Left renal pelvis (tissue), 4 donors: ENCODE measurements around the gene GTPBP6. TPM values are rescaled to one million over a fixed set of nuclear protein-coding genes. Genes with fewer than 3 reads are reported as not detected.
"Not testable (repeated sequence)": the region's sequence is repeated elsewhere in the genome, so short reads cannot be mapped to it uniquely, and the experiment has no call there.

Source experiments
- DNase-seq, 4 donors: peaks; one replicate each; pipeline ENCODE4 v3.0.0-alpha.2; 2013; ENCODE audit warnings: low read depth in 4 of 4, low spot score in 3 of 4
- polyA plus RNA-seq, 4 donors: library from polyadenylated mRNA; unstranded; fragments of 120-200 nt; gene quantifications; one replicate each; pipeline ENCODE4 v1.2.1, GENCODE V29; 2013; ENCODE audit not compliant: insufficient read length in 4 of 4

GTPBP6 gene
- polyA plus RNA-seq, 4 donors: 34.7 to 68.3 (median 42.6) TPM

DNA sequence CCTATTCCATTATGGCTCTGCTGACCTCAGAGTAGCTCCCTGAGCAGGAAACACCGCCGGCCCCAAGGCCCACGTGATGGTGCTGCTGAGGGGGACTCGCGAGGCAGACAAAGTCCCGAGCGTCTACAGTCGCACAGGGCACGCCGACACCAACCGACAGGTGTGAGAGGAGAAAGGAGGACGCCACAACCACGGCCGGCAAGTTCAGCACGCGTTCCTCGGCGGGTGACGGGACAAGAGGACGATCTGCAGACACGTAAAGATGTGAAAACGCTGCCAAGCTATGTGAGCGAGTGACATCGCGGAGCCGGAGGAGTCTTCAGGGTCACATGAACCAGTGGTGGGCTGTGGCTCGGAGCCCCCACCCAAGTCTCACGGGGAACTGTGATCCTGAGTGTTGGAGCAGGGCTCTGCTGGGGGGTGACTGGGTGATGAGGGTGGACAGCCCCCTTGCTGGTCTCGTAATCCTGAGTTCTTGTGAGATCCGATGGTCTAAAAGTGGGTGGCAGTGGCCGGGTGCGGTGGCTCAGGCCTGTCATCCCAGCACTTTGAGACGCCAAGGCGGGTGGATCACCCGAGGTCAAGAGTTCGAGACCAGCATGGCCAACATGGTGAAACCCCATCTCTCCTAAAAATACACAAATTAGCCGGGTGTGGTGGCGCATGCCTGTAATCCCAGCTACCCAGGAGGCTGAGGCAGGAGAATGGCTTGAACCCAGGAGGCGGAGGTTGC lies 34.2 kb upstream of the GTPBP6 start:
- no peak for DNase-seq

DNA sequence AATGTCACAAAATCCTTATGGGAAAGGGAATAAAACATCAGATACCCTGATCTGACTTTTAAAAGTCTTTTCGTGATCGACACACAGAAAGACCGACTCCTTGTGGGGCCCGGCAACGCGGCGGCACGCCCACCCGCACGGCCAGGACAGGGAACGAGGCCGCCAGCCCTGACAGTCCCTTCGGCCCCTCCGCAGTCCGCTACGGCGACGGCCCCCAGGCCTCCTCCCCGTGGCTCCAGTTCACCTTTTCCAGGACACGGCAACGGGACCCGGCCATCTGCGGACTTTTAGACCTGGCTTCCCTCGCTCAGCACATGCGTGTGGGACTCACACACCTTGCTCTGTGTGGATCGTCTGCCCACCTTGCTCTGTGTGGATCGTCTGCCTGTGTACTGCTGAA lies 33.6 kb upstream of the GTPBP6 start:
- no peak for DNase-seq

DNA sequence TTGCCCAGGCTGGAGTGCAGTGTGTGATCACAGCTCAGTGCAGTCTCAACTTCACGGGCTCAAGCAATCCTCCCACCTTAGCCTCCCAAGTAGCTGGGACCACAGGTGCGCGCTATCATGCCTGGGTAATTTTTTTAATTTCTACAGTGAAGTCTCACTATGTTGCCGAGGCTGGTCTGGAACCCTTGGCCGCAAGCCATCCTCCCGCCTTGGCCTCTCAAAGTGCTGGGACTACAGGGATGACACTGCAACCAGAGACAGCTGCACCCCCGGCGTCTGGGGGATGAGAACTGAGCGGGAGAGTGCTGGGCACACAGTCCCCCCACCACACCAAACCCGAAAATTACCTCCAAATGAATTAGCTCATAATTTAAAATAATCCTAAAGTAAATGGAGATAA lies 33.1 kb upstream of the GTPBP6 start:
- no peak for DNase-seq

DNA sequence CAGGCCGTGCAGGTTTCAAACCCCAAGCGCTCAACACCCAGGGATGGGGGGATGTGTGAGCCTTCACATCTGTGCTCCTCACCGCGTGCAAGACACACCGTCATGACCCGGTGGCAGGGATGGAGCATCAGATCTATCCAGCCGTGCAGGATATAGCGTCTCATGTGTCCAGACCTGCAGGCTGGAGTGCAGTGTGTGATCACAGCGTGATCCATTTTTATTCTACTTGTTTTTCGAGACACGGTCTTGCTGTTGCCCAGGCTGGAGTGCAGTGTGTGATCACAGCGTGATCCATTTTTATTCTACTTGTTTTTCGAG lies 32.7 kb upstream of the GTPBP6 start:
- not testable (repeated sequence) for DNase-seq

DNA sequence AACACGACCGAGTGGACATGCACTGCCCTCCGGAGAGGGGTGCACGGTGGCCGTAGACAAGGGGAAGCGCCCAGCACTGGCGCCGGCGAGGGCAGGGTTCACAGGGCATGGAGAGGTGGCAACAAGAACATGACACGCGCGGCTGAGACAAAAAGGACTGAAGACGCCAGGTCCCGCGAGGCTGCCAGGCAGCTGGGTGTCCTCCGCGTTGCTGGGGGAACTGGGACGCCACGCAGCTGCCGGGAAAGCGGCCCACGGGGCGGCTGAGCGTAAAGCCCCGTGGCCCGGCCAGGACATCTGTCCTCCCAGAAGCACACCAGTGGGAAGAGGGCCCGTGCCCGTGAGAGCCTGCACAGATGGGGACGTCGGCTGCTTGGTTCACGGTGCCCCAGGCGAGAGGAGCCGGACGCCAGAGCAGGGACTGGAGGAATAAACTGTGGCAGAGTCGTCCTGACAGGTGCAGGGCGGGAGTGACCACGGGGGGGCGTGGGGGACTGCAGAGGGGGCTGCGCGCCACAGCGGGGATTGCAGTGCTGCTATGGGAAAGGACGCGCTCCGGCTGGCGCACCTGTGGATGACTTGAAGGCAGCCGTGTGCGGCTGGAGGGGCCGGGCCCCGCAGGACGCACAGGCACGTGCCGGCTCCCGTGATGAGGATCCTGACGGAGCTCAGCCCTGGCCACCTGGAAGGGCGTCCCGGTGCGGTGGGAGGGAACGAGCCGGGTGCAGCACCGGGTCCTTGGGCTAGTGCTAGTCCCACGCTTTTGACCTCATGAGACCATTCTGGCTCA lies 32.1 kb upstream of the GTPBP6 start:
- no peak for DNase-seq

DNA sequence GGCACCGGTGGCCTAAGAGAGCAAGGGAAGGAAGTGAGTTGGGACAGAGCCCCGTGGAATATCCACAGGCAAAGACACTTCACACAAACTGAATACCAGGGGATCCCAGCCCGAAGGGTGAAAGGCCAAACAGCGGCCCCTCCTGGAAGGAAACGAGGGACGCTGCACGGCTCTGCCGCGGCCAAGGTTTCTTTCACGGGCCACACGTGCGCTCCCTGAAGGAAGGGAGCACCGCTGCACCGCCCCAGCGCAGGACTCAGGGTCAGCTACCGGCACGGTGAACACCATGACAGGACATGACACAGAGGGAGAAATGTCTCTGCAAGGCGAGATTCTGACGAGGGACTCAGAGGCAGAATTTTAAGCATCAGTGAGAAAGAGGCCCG lies 31.5 kb upstream of the GTPBP6 start:
- DNase-seq: no peak

DNA sequence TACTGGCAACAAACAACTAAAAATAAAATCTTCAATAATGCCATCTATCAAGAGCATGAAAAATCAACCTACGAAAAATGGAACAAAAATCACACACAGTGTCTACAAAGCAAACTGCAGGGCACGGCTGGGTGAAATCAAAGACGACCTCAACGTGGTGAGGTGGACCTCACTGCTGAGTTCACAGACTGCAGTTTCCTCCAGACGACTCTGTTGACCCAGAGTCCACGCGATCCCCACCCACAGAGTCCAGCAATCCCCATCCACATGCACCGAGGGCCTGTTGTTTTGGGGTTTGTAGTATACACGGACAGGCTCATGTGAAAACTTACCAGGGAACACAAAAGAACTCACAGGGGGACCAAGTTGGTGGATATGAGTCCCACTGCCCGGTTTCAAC lies 31.1 kb upstream of the GTPBP6 start:
- DNase-seq: no peak

DNA sequence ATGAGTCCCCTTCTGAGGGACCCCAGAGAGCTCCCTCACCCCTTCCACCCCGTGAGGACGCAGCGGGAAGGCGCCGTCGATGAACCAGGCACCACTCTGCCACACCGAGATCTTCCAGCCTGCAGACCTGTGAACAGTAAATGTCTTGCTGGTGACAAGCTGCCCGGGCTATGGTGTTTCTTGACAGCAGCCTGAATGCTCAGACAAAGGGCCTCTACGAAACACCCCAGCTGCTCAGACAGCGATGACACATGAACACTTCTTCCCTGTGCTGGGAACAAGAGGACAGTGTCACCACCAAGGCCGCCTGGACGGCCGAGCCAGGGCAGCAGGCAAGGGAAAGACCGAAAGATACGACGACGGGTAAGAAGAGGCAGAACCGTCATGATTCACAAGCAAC lies 30.6 kb upstream of the GTPBP6 start:
- DNase-seq: no peak

DNA sequence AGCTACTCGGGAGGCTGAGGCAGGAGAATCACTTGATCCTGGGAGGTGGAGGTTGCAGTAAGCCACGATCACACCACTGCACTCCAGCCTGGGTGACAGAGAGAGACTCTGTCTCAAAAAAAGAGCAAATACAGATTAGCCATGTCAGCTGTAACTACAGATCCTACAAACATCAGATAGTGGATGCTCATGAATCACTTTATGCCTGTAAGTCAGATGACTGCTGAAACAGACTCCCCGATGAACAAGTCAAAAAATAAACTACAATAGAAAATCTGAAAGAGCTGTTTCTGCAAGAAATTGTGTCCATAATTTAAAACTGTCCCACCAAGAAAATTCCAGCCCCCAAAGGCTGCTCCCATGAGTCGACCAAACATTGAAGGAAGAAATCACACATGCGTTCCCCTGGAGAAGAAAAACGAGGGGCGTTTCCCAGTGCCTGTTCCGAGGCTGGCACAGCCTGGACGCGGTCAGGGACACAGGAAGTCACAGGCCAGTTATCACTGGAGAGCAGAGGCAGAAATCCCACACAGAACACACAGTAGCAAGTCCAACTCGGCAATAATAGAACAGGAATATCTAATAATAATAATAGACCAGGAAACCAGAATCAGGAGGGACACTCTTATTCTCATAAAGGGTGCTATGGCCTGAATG lies 30.0 kb upstream of the GTPBP6 start:
- DNase-seq: no peak

DNA sequence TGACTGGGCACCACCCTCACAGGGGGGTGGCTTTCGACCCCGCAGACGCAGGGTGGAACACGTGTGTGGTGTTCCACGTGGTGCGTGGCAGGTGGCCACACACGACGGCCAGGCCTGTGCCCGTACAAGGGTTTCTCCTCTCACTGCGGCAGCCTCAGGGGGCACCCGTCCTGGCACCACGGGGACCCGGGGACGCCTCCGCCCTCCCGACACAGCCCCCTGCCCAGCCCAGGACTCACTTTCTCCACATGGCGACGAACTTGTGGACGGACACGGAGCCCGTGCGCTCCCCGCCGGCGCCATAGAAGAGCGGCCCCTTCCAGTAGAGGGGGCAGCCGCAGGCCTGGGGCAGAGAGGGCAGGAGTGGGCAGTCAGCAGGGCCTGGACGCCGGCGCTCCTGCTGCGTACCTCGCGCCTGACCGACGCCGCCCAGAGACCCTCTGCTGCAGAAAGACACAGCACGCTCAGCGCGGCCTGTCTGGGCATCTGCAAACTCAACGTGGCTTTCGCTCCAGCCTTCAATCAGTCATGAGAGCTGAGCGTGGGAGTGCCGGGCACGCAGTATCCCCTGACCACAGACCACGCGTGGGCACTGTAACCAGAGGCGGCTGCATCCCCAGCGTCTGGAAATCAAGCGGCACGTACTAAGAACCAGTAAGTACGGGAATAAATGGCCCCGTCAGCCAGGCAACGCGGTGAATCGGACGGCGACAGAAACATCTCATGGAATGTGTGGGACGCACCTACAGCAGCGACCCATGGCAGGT lies 28.9 kb upstream of the GTPBP6 start:
- no peak for DNase-seq

DNA sequence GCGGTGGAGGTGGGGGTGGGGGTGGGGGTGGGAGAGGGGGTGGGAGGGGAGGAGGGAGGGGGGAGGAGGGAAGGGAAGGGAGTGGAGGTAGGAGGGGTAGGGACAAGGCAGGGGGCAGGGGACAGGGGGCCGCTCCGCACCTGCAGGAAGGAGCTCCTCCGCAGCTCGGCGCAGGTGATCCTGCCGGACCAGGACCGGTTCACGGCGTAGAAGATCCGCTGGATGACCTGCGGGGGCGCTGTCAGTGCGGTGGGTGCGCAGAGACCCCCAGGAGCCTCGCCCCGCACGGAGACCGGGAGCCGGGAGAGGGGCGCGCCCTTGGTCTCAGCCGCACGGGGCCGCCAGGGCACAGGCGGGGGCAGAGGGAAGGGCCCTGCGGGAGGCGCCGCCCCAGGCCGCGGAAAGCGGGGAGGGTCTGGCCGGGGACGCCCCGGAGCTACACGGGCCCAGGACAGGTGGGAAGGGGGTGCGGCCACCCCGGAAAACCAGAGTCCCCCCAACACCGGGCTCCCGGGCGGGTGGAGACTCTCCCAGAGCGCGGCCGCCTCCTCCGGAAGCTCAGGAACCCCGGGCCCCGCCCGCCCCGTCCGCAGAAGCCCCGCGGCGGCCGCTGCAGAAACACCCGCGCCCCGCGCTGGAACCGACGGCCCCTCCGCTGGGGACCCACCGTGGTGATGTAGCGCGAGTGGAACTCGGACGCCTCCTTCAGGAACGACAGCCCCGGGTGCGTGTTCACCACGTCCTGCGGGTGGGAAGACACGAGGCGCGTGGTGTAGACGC lies 27.6 kb upstream of the GTPBP6 start:
- DNase-seq: no peak

DNA sequence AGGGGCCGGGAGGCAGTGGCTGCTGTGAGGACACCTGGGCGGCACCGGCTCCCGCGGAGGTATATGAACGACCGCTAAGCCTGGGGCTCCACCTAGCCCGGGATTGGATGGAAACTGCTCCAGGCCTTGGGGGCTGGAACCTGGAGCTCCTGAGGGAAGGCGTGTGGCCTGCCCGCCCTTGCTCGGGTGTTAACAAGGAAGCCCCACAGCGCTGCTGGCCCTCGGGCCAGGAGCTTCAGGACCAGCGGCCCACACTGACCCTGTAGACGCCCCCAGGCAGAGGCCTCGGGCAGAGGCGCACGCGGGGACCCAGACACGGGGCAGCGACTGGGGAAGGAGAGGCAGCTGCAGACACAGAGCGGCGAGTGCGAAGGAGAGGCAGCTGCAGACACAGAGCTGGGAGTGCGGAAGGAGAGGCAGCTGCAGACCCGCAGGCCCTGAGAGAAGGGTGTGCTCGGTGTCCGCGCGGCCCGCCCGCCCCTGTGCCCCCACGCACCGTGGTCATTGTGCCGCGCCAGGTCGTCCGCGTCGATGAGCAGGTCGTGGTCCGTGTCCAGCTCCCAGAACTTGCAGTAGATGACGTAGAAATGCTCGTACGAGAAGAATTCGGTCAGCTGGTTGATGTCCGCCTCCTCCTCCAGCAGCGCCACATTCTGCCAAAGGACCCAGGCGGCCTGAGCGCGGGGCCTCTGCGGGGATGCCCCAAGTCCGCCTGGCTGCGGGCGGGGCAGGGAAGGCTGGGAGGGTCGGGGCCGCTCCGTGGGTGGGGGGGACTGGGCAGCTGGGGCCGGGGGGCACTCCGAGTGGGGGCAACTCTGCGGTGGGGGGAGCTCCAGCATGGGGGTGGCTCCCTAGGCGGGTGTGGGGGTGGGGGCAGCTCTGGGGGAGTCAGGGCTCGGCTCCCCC lies 26.7 kb upstream of the GTPBP6 start:
- no peak for DNase-seq

DNA sequence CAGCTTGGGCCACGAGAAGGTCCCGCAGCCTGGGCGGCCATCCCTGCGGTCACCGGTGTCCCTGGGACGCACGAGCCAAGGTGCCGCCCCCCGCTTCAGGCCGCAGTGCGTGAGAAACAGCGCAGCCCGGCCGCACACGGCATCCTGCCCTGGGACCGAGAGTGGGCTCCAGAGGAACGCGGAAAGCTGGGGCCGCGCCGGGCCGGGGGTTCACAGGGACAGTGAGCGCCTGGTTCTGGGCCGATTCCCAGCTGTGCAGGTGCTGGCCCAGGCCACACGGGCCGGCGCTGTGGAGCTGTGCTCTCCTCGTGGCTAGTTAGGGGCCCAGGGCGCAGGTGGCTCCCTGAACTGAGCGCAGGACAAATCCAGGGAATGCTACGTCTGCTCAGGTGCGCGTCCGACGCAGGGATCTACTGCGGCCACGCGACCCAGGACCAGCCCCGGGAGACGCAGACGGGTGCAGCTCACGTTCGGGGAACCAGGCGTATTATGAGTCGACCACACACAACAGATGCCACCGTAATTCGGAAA lies 25.8 kb upstream of the GTPBP6 start:
- DNase-seq: no peak

DNA sequence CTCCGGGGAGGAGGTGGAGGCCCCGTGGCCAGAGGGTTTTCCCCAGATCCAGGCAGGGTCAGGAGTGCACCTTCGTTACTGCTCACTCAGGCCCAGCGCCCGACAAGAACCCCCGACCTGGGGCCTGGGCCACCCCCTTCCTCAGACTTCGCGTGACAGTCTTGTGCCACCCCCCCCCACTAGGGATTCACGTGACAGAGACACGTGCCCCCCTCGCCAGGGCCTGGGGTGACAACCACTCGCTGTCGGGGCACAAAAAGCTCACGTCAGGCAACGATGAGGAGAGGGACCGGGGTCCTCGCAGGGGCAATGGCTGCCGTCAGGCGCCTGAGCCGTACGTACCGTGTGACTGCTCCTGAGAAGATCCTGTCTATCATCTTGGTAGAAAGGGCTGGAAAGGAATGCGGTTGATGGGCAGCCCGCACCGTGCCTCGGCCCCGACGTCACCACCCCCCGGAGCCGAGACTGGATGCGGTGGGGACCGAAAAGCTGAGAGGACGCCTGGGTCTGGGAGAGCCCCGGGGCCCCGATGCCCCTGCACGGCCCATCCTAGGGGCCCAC lies 23.0 kb upstream of the GTPBP6 start:
- DNase-seq: no peak

DNA sequence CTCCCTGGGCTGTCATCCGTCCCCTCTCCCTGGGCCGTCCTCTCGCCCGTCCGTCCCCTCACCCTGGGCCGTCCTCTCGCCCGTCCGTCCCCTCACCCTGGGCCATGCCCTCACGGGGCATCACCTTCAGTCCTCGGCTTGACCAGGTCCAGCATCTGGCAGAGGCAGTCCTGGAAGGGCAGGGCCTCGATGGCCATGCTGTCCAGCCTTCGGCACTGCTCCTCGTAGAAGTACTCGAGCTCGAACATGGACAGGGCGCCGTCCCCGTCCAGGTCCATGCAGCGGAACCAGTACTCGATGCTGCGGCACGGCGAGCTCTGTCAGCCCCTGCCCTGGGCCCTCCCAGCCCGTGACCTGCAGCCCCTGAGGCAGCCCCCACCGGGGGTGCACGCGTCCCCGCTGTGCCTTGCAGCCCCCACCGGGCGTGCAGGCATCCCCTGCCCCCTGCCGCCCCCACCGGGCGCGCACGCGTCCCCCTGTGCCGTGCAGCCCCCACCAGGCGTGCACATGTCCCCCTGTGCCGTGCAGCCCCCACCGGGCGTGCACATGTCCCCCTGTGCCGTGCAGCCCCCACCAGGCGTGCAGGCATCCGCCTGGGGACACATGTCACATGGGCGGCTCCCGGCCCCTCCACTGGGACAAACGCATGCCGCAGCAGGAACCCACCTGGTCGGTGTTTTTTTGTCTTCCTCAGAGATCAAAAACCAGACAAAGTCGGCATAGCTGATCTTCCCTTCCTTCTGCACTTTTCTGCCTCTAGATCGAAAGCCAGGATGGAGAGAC lies 22.2 kb upstream of the GTPBP6 start:
- no peak for DNase-seq

DNA sequence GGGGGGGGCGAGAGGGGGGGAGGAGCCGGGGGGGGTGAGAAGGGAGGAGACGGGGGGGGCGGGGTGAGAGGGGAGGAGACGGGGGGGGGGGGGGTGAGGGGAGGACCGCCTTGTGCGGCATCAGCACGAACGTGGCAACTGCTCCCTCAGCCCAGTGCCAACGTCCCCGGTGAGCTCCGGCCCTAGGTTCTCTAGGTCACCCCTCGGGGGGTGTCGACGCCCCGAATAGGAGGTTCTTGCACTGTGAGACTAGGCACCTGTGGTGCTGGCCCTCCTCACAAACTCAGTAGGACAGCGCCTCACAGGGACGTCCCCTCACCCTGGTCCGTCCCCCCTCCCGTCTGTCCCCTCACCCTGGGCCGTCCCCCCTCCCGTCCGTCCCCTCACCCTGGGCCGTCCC lies 21.5 kb upstream of the GTPBP6 start:
- no peak for DNase-seq

DNA sequence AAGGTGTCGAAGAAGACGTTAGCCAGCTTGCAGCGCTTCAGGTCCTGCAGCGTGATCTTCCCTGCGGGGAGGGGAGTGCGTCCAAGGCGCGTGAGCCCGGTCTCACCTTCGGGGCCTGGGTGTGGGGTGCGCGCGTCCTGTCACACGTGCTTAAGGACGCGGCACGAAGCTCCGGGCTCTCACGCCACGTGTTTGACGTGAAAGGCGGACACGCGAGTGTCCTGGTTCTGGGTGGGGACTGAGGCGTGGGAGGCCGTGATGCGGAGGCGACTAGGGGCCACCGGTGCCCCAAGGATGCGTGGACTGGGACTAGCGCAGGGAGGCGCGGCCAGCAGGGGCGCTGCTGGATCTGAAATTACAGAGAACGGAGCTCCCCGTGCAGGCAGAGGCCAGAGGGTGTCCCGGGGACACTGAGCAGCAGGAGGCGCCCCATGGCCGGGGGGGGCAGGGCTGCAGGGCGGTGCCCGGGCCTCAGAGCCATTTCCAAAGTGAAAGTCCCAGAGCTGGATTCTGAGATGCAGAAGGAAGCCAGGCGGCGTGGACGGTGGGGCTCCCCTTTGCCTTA lies 20.3 kb upstream of the GTPBP6 start:
- no peak for DNase-seq
